ENCODE measurements around the gene ZNF35.
"Not testable (repeated sequence)": the region's sequence is repeated elsewhere in the genome, so short reads cannot be mapped to it uniquely, and the experiment has no call there.

ZNF35 gene

GRCh38 chr3:44648564-44649229 lies at the start of gene ZNF35:
TSS of gene ZNF35 (plus strand) at chr3:44648732. CDS start at chr3:44651068, 2,336 bp downstream.
- DNase-seq, result peak; percentile 30 to 56

GRCh38 chr3:44601749-44602148 lies 46.8 kb upstream of the ZNF35 start:
- no peak for DNase-seq

- no peak for DNase-seq
These were observed 35.9 kb upstream of the ZNF35 start for GRCh38 chr3:44612678-44613077.

- DNase-seq, result peak; percentile 54 to 61
These were observed 23.6 kb upstream of the ZNF35 start, which contains the start of gene ZNF197 for GRCh38 chr3:44624749-44625480. TSS of gene ZNF197 (plus strand) at chr3:44625036. CDS start at chr3:44629155, 4,119 bp downstream.

GRCh38 chr3:44628716-44629115 lies 19.8 kb upstream of the ZNF35 start:
- no peak for DNase-seq

GRCh38 chr3:44632193-44632592 lies 16.3 kb upstream of the ZNF35 start:
- DNase-seq, result no peak

GRCh38 chr3:44642337-44642736 lies 6.2 kb upstream of the ZNF35 start:
- no peak for DNase-seq

- no peak for DNase-seq
These were observed 5.5 kb upstream of the ZNF35 start for GRCh38 chr3:44643024-44643423.

- DNase-seq, result no peak
These were observed 761 bp upstream of the ZNF35 start for GRCh38 chr3:44647771-44648170.

GRCh38 chr3:44649709-44650108 lies 1.2 kb downstream of the ZNF35 start:
- no peak for DNase-seq

- no peak for DNase-seq
These were observed 5.5 kb downstream of the ZNF35 start for GRCh38 chr3:44654039-44654438.

GRCh38 chr3:44659015-44659414 lies 10.5 kb downstream of the ZNF35 start:
- DNase-seq, result no peak

- no peak for DNase-seq
These were observed 10.9 kb downstream of the ZNF35 start for GRCh38 chr3:44659434-44659833.

- no peak for DNase-seq
These were observed 12.7 kb downstream of the ZNF35 start for GRCh38 chr3:44661189-44661588.

GRCh38 chr3:44665173-44665572 lies 16.6 kb downstream of the ZNF35 start:
- DNase-seq, result no peak

- no peak for DNase-seq
These were observed 17.8 kb downstream of the ZNF35 start for GRCh38 chr3:44666346-44666745.

- no peak for DNase-seq
These were observed 21.2 kb downstream of the ZNF35 start for GRCh38 chr3:44669760-44670159.

- not testable (repeated sequence) for DNase-seq
These were observed 24.9 kb downstream of the ZNF35 start for GRCh38 chr3:44673466-44673865.

GRCh38 chr3:44674211-44674610 lies 25.7 kb downstream of the ZNF35 start:
- DNase-seq, result no peak

- DNase-seq, result no peak
These were observed 30.1 kb downstream of the ZNF35 start for GRCh38 chr3:44678480-44679116.

GRCh38 chr3:44680921-44681455 lies 32.5 kb downstream of the ZNF35 start:
- no peak for DNase-seq

GRCh38 chr3:44682182-44682896 lies 33.8 kb downstream of the ZNF35 start:
- no peak for DNase-seq

All from CD4-positive, alpha-beta T cell treated with Interleukin-1 beta for 1 hour (primary cell).